HG02938 (cell line): Measurements from ENCODE around the gene MIDN.

Source experiments
- ATAC-seq: cut with Tn5 transposase; IDR thresholded peaks from one replicate; pipeline ENCODE4 v1.9.1; 2021; ENCODE audit warnings: mild to moderate bottlenecking, moderate library complexity; ENCODE audit not compliant: unreplicated experiment

Gene MIDN

GRCh38 chr19:1268226-1269064 is 20.1 kb downstream of the MIDN start:
- no peak for ATAC-seq

GRCh38 chr19:1269065-1269477 is 20.7 kb downstream of the MIDN start, which contains the start of gene CIRBP:
TSS of gene CIRBP (plus strand) at chr19:1269332. CDS start at chr19:1270934, 1,602 bp downstream.
- peak; percentile 45 for ATAC-seq

GRCh38 chr19:1269478-1270212 is 21.3 kb downstream of the MIDN start:
- peak; percentile 19 for ATAC-seq

- no peak for ATAC-seq
These were observed 21.9 kb downstream of the MIDN start for GRCh38 chr19:1270213-1270853.

GRCh38 chr19:1270854-1271527 is 22.6 kb downstream of the MIDN start:
- ATAC-seq: no peak

GRCh38 chr19:1271528-1272422 is 23.4 kb downstream of the MIDN start:
- no peak for ATAC-seq

- ATAC-seq: no peak
These were observed 24.3 kb downstream of the MIDN start for GRCh38 chr19:1272423-1273262.

GRCh38 chr19:1273263-1274041 is 25.1 kb downstream of the MIDN start:
- no peak for ATAC-seq

GRCh38 chr19:1274081-1274851 is 25.9 kb downstream of the MIDN start:
- no peak for ATAC-seq

- no peak for ATAC-seq
These were observed 26.5 kb downstream of the MIDN start for GRCh38 chr19:1274852-1275259.

- ATAC-seq: peak; percentile 75
These were observed 27.0 kb downstream of the MIDN start, which contains the start of gene FAM174C for GRCh38 chr19:1275260-1275975. TSS of gene FAM174C (plus strand) at chr19:1275530. CDS start at chr19:1275550, 20 bp downstream.

- ATAC-seq: no peak
These were observed 27.7 kb downstream of the MIDN start for GRCh38 chr19:1275976-1276627.

- no peak for ATAC-seq
These were observed 28.2 kb downstream of the MIDN start for GRCh38 chr19:1276628-1277022.

GRCh38 chr19:1277061-1277460 is 28.7 kb downstream of the MIDN start:
- no peak for ATAC-seq

GRCh38 chr19:1278074-1278473 is 29.7 kb downstream of the MIDN start:
- ATAC-seq: no peak
